NCI-H1930 (cell line): Measurements from ENCODE around the gene DAPP1.

Source experiments
- DNase-seq, 2 experiments: peaks; one replicate each; lab custom pipeline; 2025; lab: John Stamatoyannopoulos, UW

The DAPP1 gene

GRCh38 chr4:99915449-99915848 lies 98.8 kb downstream of the DAPP1 start:
- no peak for DNase-seq

GRCh38 chr4:99917575-99917974 lies 100.9 kb downstream of the DAPP1 start:
- DNase-seq = no peak

DNA sequence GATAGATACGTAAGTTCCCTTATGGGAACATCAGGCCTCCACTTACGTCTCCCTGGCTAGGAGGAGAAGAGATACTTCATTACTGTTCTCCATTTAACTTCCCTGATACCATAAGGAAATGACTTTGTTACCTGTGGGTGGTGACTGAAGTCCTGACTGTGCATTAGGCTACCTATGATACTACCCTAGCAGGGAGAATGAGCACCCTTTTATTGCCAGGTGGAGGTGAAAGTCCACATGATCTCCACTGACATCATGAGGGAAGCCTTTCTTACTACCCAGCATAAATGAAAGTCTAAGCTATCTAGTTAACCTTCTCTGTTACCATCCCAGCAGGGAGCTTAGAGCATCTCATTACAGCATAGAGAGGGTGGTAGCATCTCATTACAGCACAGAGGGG lies 102.0 kb downstream of the DAPP1 start:
- no peak for DNase-seq
